GM21786 (cell line): ENCODE measurements around the gene IFTAP.

ENCODE experiments used
- ATAC-seq: cut with Tn5 transposase; IDR thresholded peaks from one replicate; pipeline ENCODE4 v1.9.1; 2021; ENCODE audit not compliant: unreplicated experiment

Gene IFTAP

GRCh38 chr11:36596880-36597279 is 2.6 kb downstream of the IFTAP start:
- ATAC-seq, result no peak

- ATAC-seq, result no peak
Observed at GRCh38 chr11:36598051-36598450, 3.7 kb downstream of the IFTAP start, which contains the start of gene RAG2. TSS of gene RAG2 (minus strand) at chr11:36598236. CDS start at chr11:36594168, 4,068 bp downstream.

- no peak for ATAC-seq
Observed at GRCh38 chr11:36600180-36600579, 5.9 kb downstream of the IFTAP start.

- ATAC-seq, result no peak
Observed at GRCh38 chr11:36601155-36601554, 6.9 kb downstream of the IFTAP start.

- no peak for ATAC-seq
Observed at GRCh38 chr11:36602135-36602534, 7.8 kb downstream of the IFTAP start.

- ATAC-seq, result peak; percentile 47
Observed at GRCh38 chr11:36605221-36606216, 11.2 kb downstream of the IFTAP start.

- no peak for ATAC-seq
Observed at GRCh38 chr11:36608491-36609199, 14.3 kb downstream of the IFTAP start.

- no peak for ATAC-seq
Observed at GRCh38 chr11:36609383-36609782, 15.1 kb downstream of the IFTAP start.

GRCh38 chr11:36615826-36616225 is 21.5 kb downstream of the IFTAP start:
- no peak for ATAC-seq

GRCh38 chr11:36617543-36618362 is 23.5 kb downstream of the IFTAP start:
- no peak for ATAC-seq

GRCh38 chr11:36618363-36619047 is 24.2 kb downstream of the IFTAP start:
- ATAC-seq, result no peak

GRCh38 chr11:36619502-36619901 is 25.2 kb downstream of the IFTAP start:
- no peak for ATAC-seq

- no peak for ATAC-seq
Observed at GRCh38 chr11:36620246-36620645, 25.9 kb downstream of the IFTAP start.

- ATAC-seq, result peak; percentile 79
Observed at GRCh38 chr11:36622431-36623136, 28.3 kb downstream of the IFTAP start.

- no peak for ATAC-seq
Observed at GRCh38 chr11:36623494-36623893, 29.2 kb downstream of the IFTAP start.

GRCh38 chr11:36627006-36627405 is 32.7 kb downstream of the IFTAP start:
- no peak for ATAC-seq

GRCh38 chr11:36627471-36627870 is 33.2 kb downstream of the IFTAP start:
- no peak for ATAC-seq

- no peak for ATAC-seq
Observed at GRCh38 chr11:36628141-36628540, 33.8 kb downstream of the IFTAP start.

GRCh38 chr11:36628765-36629244 is 34.5 kb downstream of the IFTAP start:
- ATAC-seq, result no peak

GRCh38 chr11:36631774-36632173 is 37.5 kb downstream of the IFTAP start:
- ATAC-seq, result peak; percentile 73
